HepG2 (cell line): ENCODE data around the gene NEK6. TPM values are rescaled to one million over a fixed set of nuclear protein-coding genes. Genes with fewer than 3 reads are reported as not detected.

Experiments used
- CAMTA2 ChIP-seq: sonication (generic); formaldehyde crosslinking; IDR thresholded peaks from 2 replicates; pipeline ENCODE4 v1.4.0; 2020; ENCODE audit warnings: mild to moderate bottlenecking, missing genetic modification reagents, borderline replicate concordance
- DMAP1 ChIP-seq: IDR thresholded peaks from 2 replicates; pipeline ENCODE4 v1.6.1; 2016
- FOXP1 ChIP-seq, 2 experiments: fragments of 450-650 bp in 1 of 2; IDR thresholded peaks; 2 replicates each; pipeline ENCODE4 v1.6.1; 2017 to 2018; ENCODE audit warnings: antibody characterized with exemption in 1 of 2
- GATA4 ChIP-seq: sonication (generic); IDR thresholded peaks from 2 replicates; pipeline ENCODE4 v1.6.1; 2016; ENCODE audit warnings: antibody characterized with exemption, low read depth, borderline replicate concordance
- KDM3A ChIP-seq: IDR thresholded peaks from 2 replicates; pipeline ENCODE4 v1.6.1; 2018; ENCODE audit warnings: low read depth, missing compliant biosample characterization
- KDM6A ChIP-seq: IDR thresholded peaks from 2 replicates; pipeline ENCODE4 v1.6.1; 2016; ENCODE audit warnings: low read depth
- MXD1 ChIP-seq: sonication (generic); formaldehyde crosslinking; IDR thresholded peaks from 2 replicates; pipeline ENCODE4 v1.4.0; 2020; ENCODE audit warnings: mild to moderate bottlenecking, missing genetic modification reagents
- MYNN ChIP-seq: sonication (generic); formaldehyde crosslinking; IDR thresholded peaks from 2 replicates; pipeline ENCODE4 v1.4.0; 2020; ENCODE audit warnings: mild to moderate bottlenecking, low read depth, missing genetic modification reagents
- NFIC ChIP-seq: IDR thresholded peaks from 2 replicates; pipeline ENCODE4 v1.6.1; 2012; ENCODE audit warnings: mild to moderate bottlenecking, low read length, inconsistent platforms
- POLR2AphosphoS2 ChIP-seq: IDR thresholded peaks from 2 replicates; pipeline ENCODE4 v1.6.1; 2011; ENCODE audit warnings: low read depth, low read length, improper control_type of control experiment
- PTBP1 ChIP-seq: fragments of 200-400 bp; formaldehyde crosslinking; IDR thresholded peaks from 2 replicates; pipeline ENCODE4 v1.6.1; 2018; ENCODE audit warnings: low read length, low read depth; ENCODE audit not compliant: poor library complexity, severe bottlenecking
- RARA ChIP-seq: IDR thresholded peaks from 2 replicates; pipeline ENCODE4 v1.6.1; 2016; ENCODE audit warnings: missing genetic modification reagents, missing compliant biosample characterization
- SNAPC2 ChIP-seq: sonication (generic); formaldehyde crosslinking; IDR thresholded peaks from 2 replicates; pipeline ENCODE4 v1.8.1; 2022; ENCODE audit warnings: mild to moderate bottlenecking, missing genetic modification reagents
- THAP9 ChIP-seq: sonication (generic); formaldehyde crosslinking; IDR thresholded peaks from 2 replicates; pipeline ENCODE4; 2020; ENCODE audit warnings: missing genetic modification reagents, mild to moderate bottlenecking, borderline replicate concordance
- ZIK1 ChIP-seq: sonication (generic); formaldehyde crosslinking; IDR thresholded peaks from 2 replicates; pipeline ENCODE4 v1.5.0; 2020; ENCODE audit warnings: mild to moderate bottlenecking, low read depth, missing genetic modification reagents, borderline replicate concordance
- ZNF660 ChIP-seq: sonication (generic); formaldehyde crosslinking; IDR thresholded peaks from 2 replicates; pipeline ENCODE4 v1.5.1; 2020; ENCODE audit warnings: mild to moderate bottlenecking, low read depth, missing genetic modification reagents, borderline replicate concordance
- ZNF800 ChIP-seq: sonication (generic); formaldehyde crosslinking; IDR thresholded peaks from 2 replicates; pipeline ENCODE4 v1.4.0; 2020; ENCODE audit warnings: missing genetic modification reagents
- ZNF83 ChIP-seq: sonication (generic); formaldehyde crosslinking; IDR thresholded peaks from 2 replicates; pipeline ENCODE4 v1.4.0; 2020; ENCODE audit warnings: missing genetic modification reagents, mild to moderate bottlenecking, borderline replicate concordance
- ZSCAN22 ChIP-seq: sonication (generic); formaldehyde crosslinking; IDR thresholded peaks from 2 replicates; pipeline ENCODE4 v1.4.0; 2020; ENCODE audit warnings: mild to moderate bottlenecking, missing genetic modification reagents
- ZZZ3 ChIP-seq: sonication (generic); formaldehyde crosslinking; IDR thresholded peaks from 2 replicates; pipeline ENCODE4 v1.4.0; 2020; ENCODE audit warnings: missing genetic modification reagents, mild to moderate bottlenecking, borderline replicate concordance
- polyA plus RNA-seq, 8 experiments: library from polyadenylated mRNA; depleted of rRNA in 3 of 8; stranded (reverse) in 7 of 8; unstranded in 1 of 8; fragments of >200 nt; fragmentation: Illumina TruSeq in 4 of 8; extraction: Trizol in 4 of 8; gene quantifications; 2 replicates each; pipeline versions ENCODE4 v1.2.1 to v1.2.3, GENCODE V29; 2011 to 2016; ENCODE audit warnings: low read depth in 4 of 8, missing spikeins in 1 of 8, mixed read lengths in 1 of 8; ENCODE audit not compliant: insufficient read depth in 1 of 8
- total RNA-seq, 5 experiments: library from RNA; depleted of rRNA; stranded (reverse); fragments of >200 nt; fragmentation: Illumina TruSeq; extraction: Trizol; gene quantifications; 2 replicates each; pipeline ENCODE4 v1.2.3, GENCODE V29; 2016; ENCODE audit warnings: low read depth in 1 of 5
- TF ChIP-seq, protein P1 (sequence below): sonication (generic); formaldehyde crosslinking; IDR thresholded peaks from 2 replicates; pipeline ENCODE4 v1.4.0; 2020; ENCODE audit warnings: missing genetic modification reagents
- TF ChIP-seq, protein P2 (sequence below): sonication (generic); formaldehyde crosslinking; IDR thresholded peaks from 2 replicates; pipeline ENCODE4 v1.9.0; 2021; ENCODE audit warnings: missing genetic modification reagents, mild to moderate bottlenecking, borderline replicate concordance

The NEK6 gene
- total and polyA plus RNA-seq, 2 of the 13 experiments (the other 11 are each of a cell fraction or from before 2014, with no cell fraction given), result 30.4 to 119 TPM

DNA sequence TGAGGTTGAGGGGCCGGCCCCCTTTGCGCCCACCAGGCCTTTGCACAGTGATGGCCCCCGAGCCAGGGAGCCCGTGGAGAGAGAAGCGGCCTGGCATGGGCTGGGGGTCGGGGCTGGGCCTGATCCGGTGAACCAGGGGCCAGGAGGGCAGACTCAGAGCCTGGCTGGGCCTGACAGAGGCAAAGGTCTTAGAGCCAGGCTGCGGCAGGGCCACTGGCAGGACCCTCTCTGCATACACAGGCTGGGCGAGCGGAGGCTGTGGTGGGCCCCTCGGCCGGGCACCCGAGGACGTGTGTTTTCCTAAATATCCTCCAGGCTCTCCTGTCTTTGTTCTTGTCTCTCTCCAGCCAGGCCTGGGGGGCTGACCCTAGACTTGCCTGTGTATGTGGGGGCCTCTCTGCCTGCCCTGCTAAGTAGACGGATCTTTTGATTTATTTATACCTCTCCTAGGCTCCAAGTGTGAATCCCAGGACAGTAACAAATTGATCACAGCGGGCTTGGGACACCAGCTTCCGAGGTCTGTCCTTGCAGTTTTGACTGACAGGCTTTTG, 933 bp downstream of the NEK6 start (continued):
- peak; percentile 44; the same call in 1 of the 2 replicates for TF ChIP-seq THAP9 (CRISPR knock-in tag)
- TF ChIP-seq SNAPC2 (CRISPR knock-in tag), result no peak
- TF ChIP-seq NFIC, result no peak
- TF ChIP-seq ZIK1, result no peak
- TF ChIP-seq MYNN (CRISPR knock-in tag), result no peak
- TF ChIP-seq ZNF660, result no peak
- TF ChIP-seq ZSCAN22 (CRISPR knock-in tag), result no peak
- TF ChIP-seq GATA4, result no peak
- TF ChIP-seq ZNF800 (CRISPR knock-in tag), result no peak
- TF ChIP-seq CAMTA2 (CRISPR knock-in tag), result no peak
- TF ChIP-seq, protein P1, sequence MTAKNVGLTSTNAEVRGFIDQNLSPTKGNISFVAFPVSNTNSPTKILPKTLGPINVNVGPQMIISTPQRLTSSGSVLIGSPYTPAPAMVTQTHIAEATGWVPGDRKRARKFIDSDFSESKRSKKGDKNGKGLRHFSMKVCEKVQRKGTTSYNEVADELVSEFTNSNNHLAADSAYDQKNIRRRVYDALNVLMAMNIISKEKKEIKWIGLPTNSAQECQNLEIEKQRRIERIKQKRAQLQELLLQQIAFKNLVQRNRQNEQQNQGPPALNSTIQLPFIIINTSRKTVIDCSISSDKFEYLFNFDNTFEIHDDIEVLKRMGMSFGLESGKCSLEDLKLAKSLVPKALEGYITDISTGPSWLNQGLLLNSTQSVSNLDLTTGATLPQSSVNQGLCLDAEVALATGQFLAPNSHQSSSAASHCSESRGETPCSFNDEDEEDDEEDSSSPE (CRISPR knock-in tag), result no peak
- TF ChIP-seq DMAP1 (CRISPR knock-in tag), result no peak
- no peak; the same call in 1 of the 2 replicates for TF ChIP-seq ZNF83 (CRISPR knock-in tag)
- TF ChIP-seq, protein P2, sequence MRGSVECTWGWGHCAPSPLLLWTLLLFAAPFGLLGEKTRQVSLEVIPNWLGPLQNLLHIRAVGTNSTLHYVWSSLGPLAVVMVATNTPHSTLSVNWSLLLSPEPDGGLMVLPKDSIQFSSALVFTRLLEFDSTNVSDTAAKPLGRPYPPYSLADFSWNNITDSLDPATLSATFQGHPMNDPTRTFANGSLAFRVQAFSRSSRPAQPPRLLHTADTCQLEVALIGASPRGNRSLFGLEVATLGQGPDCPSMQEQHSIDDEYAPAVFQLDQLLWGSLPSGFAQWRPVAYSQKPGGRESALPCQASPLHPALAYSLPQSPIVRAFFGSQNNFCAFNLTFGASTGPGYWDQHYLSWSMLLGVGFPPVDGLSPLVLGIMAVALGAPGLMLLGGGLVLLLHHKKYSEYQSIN (CRISPR knock-in tag), result no peak
- TF ChIP-seq ZZZ3, result no peak
- no peak; the same call in 1 of the 2 replicates for TF ChIP-seq KDM3A (CRISPR knock-in tag)
- peak; percentile 40 for TF ChIP-seq PTBP1
- TF ChIP-seq RARA (CRISPR knock-in tag), result no peak
- TF ChIP-seq MXD1 (CRISPR knock-in tag), result peak; percentile 52; the same call in 1 of the 2 replicates
- no peak for TF ChIP-seq KDM6A (CRISPR knock-in tag)
- TF ChIP-seq POLR2AphosphoS2, result no peak
- TF ChIP-seq FOXP1 (IDR thresholded peaks at IDR 0.05), result no peak
- no peak for TF ChIP-seq FOXP1 (CRISPR knock-in tag; IDR thresholded peaks at IDR 0.05)
